Loucy (cell line): Measurements from ENCODE around the gene LSP1.

ENCODE experiments used
- EZH2phosphoT487 ChIP-seq: fragments of 200-600 bp; IDR thresholded peaks from 2 replicates; pipeline ENCODE4 v1.6.1; 2018; ENCODE audit warnings: antibody characterized with exemption, mild to moderate bottlenecking, moderate library complexity, borderline replicate concordance
- TF ChIP-seq, protein P1 (sequence below): fragments of 200-600 bp; sonication (generic); conservative IDR thresholded peaks from 2 replicates; pipeline ENCODE4 v1.5.1; 2014; ENCODE audit warnings: mild to moderate bottlenecking, antibody characterized with exemption, low read length

GRCh38 chr11:1924181-1924580 is 71.3 kb downstream of the LSP1 start:
- no peak for TF ChIP-seq EZH2phosphoT487
- TF ChIP-seq, protein P1, sequence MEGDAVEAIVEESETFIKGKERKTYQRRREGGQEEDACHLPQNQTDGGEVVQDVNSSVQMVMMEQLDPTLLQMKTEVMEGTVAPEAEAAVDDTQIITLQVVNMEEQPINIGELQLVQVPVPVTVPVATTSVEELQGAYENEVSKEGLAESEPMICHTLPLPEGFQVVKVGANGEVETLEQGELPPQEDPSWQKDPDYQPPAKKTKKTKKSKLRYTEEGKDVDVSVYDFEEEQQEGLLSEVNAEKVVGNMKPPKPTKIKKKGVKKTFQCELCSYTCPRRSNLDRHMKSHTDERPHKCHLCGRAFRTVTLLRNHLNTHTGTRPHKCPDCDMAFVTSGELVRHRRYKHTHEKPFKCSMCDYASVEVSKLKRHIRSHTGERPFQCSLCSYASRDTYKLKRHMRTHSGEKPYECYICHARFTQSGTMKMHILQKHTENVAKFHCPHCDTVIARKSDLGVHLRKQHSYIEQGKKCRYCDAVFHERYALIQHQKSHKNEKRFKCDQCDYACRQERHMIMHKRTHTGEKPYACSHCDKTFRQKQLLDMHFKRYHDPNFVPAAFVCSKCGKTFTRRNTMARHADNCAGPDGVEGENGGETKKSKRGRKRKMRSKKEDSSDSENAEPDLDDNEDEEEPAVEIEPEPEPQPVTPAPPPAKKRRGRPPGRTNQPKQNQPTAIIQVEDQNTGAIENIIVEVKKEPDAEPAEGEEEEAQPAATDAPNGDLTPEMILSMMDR: no peak
